ENCODE measurements around the gene CCDC13.

Gene CCDC13

DNA sequence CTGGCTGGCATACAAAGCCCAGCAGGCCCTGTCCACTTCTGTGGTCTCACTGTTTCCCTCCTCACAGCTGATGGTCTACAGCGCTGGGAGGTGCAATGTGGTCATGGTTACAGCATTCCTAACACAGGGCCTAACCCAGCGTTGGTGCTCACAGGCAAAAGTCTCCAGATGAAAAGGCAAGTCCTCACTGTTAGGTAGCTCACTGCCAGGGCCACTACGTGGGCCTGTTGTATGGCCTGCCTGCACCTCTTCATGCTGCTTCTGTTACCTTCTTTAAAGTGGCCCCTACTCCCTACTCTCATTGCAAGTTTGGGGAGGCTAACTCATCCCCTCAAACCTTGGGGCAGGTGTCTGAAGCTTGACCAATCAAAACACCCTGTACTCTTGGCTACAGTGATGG, 31.3 kb downstream of the CCDC13 start:
- no peak for TF ChIP-seq CTCF (conservative IDR thresholded peaks at IDR 0.05; ENCODE audit: low read length)
- H3K4me3 ChIP-seq (ENCODE audit: low read length) = no peak overlapping the region
- no peak for DNase-seq (ENCODE audit: low read depth)

DNA sequence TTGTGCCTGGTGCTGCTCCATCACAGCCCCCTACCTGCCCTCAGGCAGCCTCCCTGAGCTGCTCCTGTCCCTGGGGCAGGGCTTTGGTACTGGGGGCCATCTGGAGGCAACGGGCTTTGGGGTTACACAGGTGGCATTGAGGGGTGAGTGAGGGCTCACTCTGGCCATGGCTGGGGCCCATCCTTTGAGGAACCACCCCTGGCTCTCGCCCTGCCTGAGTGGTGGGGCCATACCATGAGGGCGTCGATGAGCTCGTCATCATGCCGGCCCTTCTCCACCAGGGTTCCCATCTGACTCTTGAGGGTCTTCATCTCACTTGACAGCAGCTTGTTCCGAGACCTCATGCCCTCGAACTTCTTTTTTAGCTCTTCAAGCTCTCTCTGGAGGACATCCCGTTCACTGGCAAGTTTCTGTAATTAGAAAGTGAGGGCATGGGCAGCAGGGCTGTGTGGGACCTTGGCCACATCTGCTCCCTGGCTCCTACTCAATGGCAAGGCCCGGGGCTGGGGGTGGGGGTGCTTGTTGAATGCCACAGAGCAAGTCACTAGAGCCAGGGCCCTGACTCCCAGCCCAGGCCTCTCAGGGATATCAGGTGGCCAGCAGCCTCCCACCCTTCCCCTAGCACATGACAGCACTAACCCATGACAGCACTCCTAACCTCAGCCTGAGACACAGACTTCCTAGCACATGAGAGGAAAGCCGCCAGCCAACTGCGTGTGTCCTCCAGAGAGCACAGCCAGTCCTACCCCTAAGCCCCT, 33.5 kb downstream of the CCDC13 start:
- no peak overlapping the region for H3K4me3 ChIP-seq (ENCODE audit: low read length)
- DNase-seq (ENCODE audit: low read depth) = no peak
- TF ChIP-seq CTCF (conservative IDR thresholded peaks at IDR 0.05; ENCODE audit: low read length) = no peak

- H3K4me3 ChIP-seq (ENCODE audit: low read length) = no peak overlapping the region
- no peak for TF ChIP-seq CTCF (conservative IDR thresholded peaks at IDR 0.05; ENCODE audit: low read length)
- no peak for DNase-seq (ENCODE audit: low read depth)
Measured at GRCh38 chr3:42736531-42736930, 36.5 kb downstream of the CCDC13 start.

DNA sequence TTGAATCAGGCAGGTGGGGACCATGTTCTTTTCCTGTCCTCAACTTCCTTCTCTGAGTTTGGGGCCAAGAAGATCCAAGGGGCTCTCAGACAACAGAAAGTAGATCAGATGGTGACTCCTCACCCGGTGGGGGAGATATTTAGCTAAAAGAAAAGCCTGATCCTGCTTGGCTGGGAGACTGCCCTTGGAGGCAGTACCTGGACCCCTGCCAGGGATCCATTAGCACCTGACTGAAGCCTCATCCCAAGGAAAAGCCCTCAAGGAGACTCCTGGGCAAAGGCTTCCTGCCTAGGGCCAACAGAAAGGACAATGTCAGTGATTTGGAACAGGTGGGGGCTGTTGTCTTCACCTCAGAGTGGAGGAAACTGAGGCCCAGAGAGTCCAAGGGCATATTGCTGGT, 37.0 kb downstream of the CCDC13 start:
- H3K4me3 ChIP-seq (ENCODE audit: low read length) = no peak overlapping the region
- TF ChIP-seq CTCF (conservative IDR thresholded peaks at IDR 0.05; ENCODE audit: low read length) = no peak
- DNase-seq (ENCODE audit: low read depth) = no peak

DNA sequence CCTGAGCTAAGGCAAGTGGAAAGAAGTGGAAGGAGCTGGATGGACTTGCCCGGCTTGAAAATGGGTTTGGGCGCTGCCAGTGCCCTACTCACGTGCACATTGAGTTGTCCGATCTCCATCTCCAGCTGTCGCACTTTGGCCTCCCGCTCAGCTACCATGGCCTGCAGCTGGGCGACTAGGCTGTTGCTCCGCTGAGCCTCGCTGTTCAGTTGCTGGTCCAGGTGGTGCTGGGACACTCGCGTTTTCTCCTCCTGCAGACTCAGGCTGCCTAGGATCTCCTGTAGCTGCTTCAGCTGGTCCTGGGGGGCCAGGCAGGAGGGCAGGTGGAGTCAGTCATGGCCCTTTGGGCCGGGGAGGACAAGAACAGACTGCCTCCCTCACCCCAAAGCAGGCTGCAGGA, 37.4 kb downstream of the CCDC13 start:
- no peak for TF ChIP-seq CTCF (conservative IDR thresholded peaks at IDR 0.05; ENCODE audit: low read length)
- no peak overlapping the region for H3K4me3 ChIP-seq (ENCODE audit: low read length)
- no peak for DNase-seq (ENCODE audit: low read depth)

GRCh38 chr3:42735019-42735418, 38.0 kb downstream of the CCDC13 start:
- H3K4me3 ChIP-seq (ENCODE audit: low read length) = no peak overlapping the region
- DNase-seq (ENCODE audit: low read depth) = no peak
- no peak for TF ChIP-seq CTCF (conservative IDR thresholded peaks at IDR 0.05; ENCODE audit: low read length)

DNA sequence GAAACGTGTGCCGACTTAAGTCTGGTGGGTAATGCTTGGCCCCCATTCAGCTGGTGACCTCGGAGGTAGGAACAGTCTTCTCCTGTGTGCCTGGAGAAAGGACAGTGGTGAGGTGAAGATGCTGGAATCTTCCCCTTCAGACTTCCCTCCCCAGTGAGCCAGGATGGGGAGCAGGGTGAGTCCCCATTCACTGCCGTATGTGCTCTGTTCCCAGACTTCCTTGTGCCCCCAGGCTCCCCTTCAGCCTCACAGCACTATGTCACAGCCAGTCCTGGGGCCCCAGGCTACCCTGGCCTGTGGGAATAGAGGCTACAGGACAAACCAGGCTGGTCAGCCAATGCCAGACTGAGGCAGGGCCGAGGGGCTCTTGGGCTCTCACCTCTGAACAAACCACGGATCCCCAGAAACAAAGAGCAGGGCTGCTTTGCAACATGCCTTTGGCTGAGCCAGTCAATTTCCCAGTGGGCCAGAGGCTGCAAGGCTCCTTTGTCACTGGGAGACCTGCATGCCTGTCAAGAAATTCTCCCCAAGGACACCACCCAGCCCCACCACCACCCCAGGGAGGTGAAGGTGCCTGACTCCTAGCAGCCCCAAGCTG, 38.7 kb downstream of the CCDC13 start:
- DNase-seq (ENCODE audit: low read depth) = no peak
- no peak overlapping the region for H3K4me3 ChIP-seq (ENCODE audit: low read length)
- TF ChIP-seq CTCF (conservative IDR thresholded peaks at IDR 0.05; ENCODE audit: low read length) = no peak

All from AG10803 (cell line).